ENCODE results near the gene TUBB2B.
A peak's percentile ranks its signal among the peaks of the same experiment; 100 is the strongest.

Gene TUBB2B

GRCh38 chr6:3266170-3266569, 38.7 kb upstream of the TUBB2B start:
- no peaks in the 10 kb centered on the region for H3K27me3 ChIP-seq (ENCODE audit: low read depth, low read length)
- peaks cover 26 to 46% of the 10 kb centered on the region in 2 donors for H3K36me3 ChIP-seq (ENCODE audit: control insufficient read depth in 1 of 2, insufficient read depth in 2 of 2, low read length in 2 of 2)
- H3K4me1 ChIP-seq (ENCODE audit: control insufficient read depth in 1 of 2, insufficient read depth in 2 of 2, low read length in 2 of 2): peaks cover 0 to 22% of the 10 kb centered on the region in 2 donors
- no peak overlapping the region for H3K27ac ChIP-seq (ENCODE audit: low read length)
- H3K4me3 ChIP-seq (ENCODE audit: low read depth in 1 of 2, low read length in 2 of 2): no peak overlapping the region
- H3K9me3 ChIP-seq (ENCODE audit: control insufficient read depth in 1 of 2, low read length in 2 of 2): no peaks in the 10 kb centered on the region

GRCh38 chr6:3265671-3266070, 38.2 kb upstream of the TUBB2B start:
- Histone ChIP-seq H3K4me1 (ENCODE audit: control insufficient read depth in 1 of 2, insufficient read depth in 2 of 2, low read length in 2 of 2) (peaks cover 0 to 27% of the 10 kb centered on the region in 2 donors), H3K9me3 (ENCODE audit: control insufficient read depth in 1 of 2, low read length in 2 of 2) (no peaks in the 10 kb centered on the region), H3K27ac (ENCODE audit: low read length) (no peak overlapping the region), H3K4me3 (ENCODE audit: low read depth in 1 of 2, low read length in 2 of 2) (no peak overlapping the region), H3K36me3 (ENCODE audit: control insufficient read depth in 1 of 2, insufficient read depth in 2 of 2, low read length in 2 of 2) (peaks cover 21 to 42% of the 10 kb centered on the region in 2 donors), H3K27me3 (ENCODE audit: low read depth, low read length) (no peaks in the 10 kb centered on the region)

GRCh38 chr6:3264356-3264755, 36.9 kb upstream of the TUBB2B start:
- H3K4me3 ChIP-seq (ENCODE audit: low read depth in 1 of 2, low read length in 2 of 2): no peak overlapping the region
- no peaks in the 10 kb centered on the region for H3K27me3 ChIP-seq (ENCODE audit: low read depth, low read length)
- H3K27ac ChIP-seq (ENCODE audit: low read length): no peak overlapping the region
- peaks cover 19 to 29% of the 10 kb centered on the region in 2 donors for H3K36me3 ChIP-seq (ENCODE audit: control insufficient read depth in 1 of 2, insufficient read depth in 2 of 2, low read length in 2 of 2)
- peaks cover 0 to 32% of the 10 kb centered on the region in 2 donors for H3K4me1 ChIP-seq (ENCODE audit: control insufficient read depth in 1 of 2, insufficient read depth in 2 of 2, low read length in 2 of 2)
- H3K9me3 ChIP-seq (ENCODE audit: control insufficient read depth in 1 of 2, low read length in 2 of 2): no peaks in the 10 kb centered on the region

GRCh38 chr6:3263096-3263495, 35.6 kb upstream of the TUBB2B start:
- Histone ChIP-seq H3K9me3 (ENCODE audit: control insufficient read depth in 1 of 2, low read length in 2 of 2) (no peaks in the 10 kb centered on the region), H3K4me3 (ENCODE audit: low read depth in 1 of 2, low read length in 2 of 2) (no peak overlapping the region), H3K36me3 (ENCODE audit: control insufficient read depth in 1 of 2, insufficient read depth in 2 of 2, low read length in 2 of 2) (peaks cover 15 to 17% of the 10 kb centered on the region in 2 donors), H3K4me1 (ENCODE audit: control insufficient read depth in 1 of 2, insufficient read depth in 2 of 2, low read length in 2 of 2) (peaks cover 0 to 32% of the 10 kb centered on the region in 2 donors), H3K27ac (ENCODE audit: low read length) (no peak overlapping the region), H3K27me3 (ENCODE audit: low read depth, low read length) (no peaks in the 10 kb centered on the region)

- peaks cover 0 to 32% of the 10 kb centered on the region in 2 donors for H3K4me1 ChIP-seq (ENCODE audit: control insufficient read depth in 1 of 2, insufficient read depth in 2 of 2, low read length in 2 of 2)
- H3K4me3 ChIP-seq (ENCODE audit: low read depth in 1 of 2, low read length in 2 of 2): no peak overlapping the region
- H3K27me3 ChIP-seq (ENCODE audit: low read depth, low read length): no peaks in the 10 kb centered on the region
- H3K27ac ChIP-seq (ENCODE audit: low read length): no peak overlapping the region
- H3K36me3 ChIP-seq (ENCODE audit: control insufficient read depth in 1 of 2, insufficient read depth in 2 of 2, low read length in 2 of 2): peaks cover 12 to 13% of the 10 kb centered on the region in 2 donors
- H3K9me3 ChIP-seq (ENCODE audit: control insufficient read depth in 1 of 2, low read length in 2 of 2): no peaks in the 10 kb centered on the region
These were observed 34.5 kb upstream of the TUBB2B start for GRCh38 chr6:3261921-3262320.

GRCh38 chr6:3261518-3261820, 34.0 kb upstream of the TUBB2B start:
- H3K27me3 ChIP-seq (ENCODE audit: low read depth, low read length): no peaks in the 10 kb centered on the region
- peaks cover 0 to 32% of the 10 kb centered on the region in 2 donors for H3K4me1 ChIP-seq (ENCODE audit: control insufficient read depth in 1 of 2, insufficient read depth in 2 of 2, low read length in 2 of 2)
- no peaks in the 10 kb centered on the region for H3K9me3 ChIP-seq (ENCODE audit: control insufficient read depth in 1 of 2, low read length in 2 of 2)
- peaks cover 12 to 13% of the 10 kb centered on the region in 2 donors for H3K36me3 ChIP-seq (ENCODE audit: control insufficient read depth in 1 of 2, insufficient read depth in 2 of 2, low read length in 2 of 2)
- no peak overlapping the region for H3K27ac ChIP-seq (ENCODE audit: low read length)
- no peak overlapping the region for H3K4me3 ChIP-seq (ENCODE audit: low read depth in 1 of 2, low read length in 2 of 2)

- Histone ChIP-seq H3K36me3 (ENCODE audit: control insufficient read depth in 1 of 2, insufficient read depth in 2 of 2, low read length in 2 of 2) (peaks cover 12 to 13% of the 10 kb centered on the region in 2 donors), H3K4me3 (ENCODE audit: low read depth in 1 of 2, low read length in 2 of 2) (no peak overlapping the region), H3K4me1 (ENCODE audit: control insufficient read depth in 1 of 2, insufficient read depth in 2 of 2, low read length in 2 of 2) (peaks cover 0 to 29% of the 10 kb centered on the region in 2 donors), H3K27me3 (ENCODE audit: low read depth, low read length) (no peaks in the 10 kb centered on the region), H3K9me3 (ENCODE audit: control insufficient read depth in 1 of 2, low read length in 2 of 2) (no peaks in the 10 kb centered on the region), H3K27ac (ENCODE audit: low read length) (no peak overlapping the region)
These were observed 33.5 kb upstream of the TUBB2B start for GRCh38 chr6:3260772-3261517.

- Histone ChIP-seq H3K9me3 (ENCODE audit: control insufficient read depth in 1 of 2, low read length in 2 of 2) (no peaks in the 10 kb centered on the region), H3K27me3 (ENCODE audit: low read depth, low read length) (no peaks in the 10 kb centered on the region), H3K36me3 (ENCODE audit: control insufficient read depth in 1 of 2, insufficient read depth in 2 of 2, low read length in 2 of 2) (peaks cover 12 to 13% of the 10 kb centered on the region in 2 donors), H3K27ac (ENCODE audit: low read length) (no peak overlapping the region), H3K4me1 (ENCODE audit: control insufficient read depth in 1 of 2, insufficient read depth in 2 of 2, low read length in 2 of 2) (peaks cover 0 to 22% of the 10 kb centered on the region in 2 donors), H3K4me3 (ENCODE audit: low read depth in 1 of 2, low read length in 2 of 2) (no peak overlapping the region)
These were observed 32.8 kb upstream of the TUBB2B start for GRCh38 chr6:3260296-3260695.

- Histone ChIP-seq H3K36me3 (ENCODE audit: control insufficient read depth in 1 of 2, insufficient read depth in 2 of 2, low read length in 2 of 2) (peaks cover 7 to 9% of the 10 kb centered on the region in 2 donors), H3K9me3 (ENCODE audit: control insufficient read depth in 1 of 2, low read length in 2 of 2) (no peaks in the 10 kb centered on the region), H3K4me1 (ENCODE audit: control insufficient read depth in 1 of 2, insufficient read depth in 2 of 2, low read length in 2 of 2) (peaks cover 0 to 19% of the 10 kb centered on the region in 2 donors)
These were observed 32.1 kb upstream of the TUBB2B start for GRCh38 chr6:3259491-3259958.

GRCh38 chr6:3258720-3259490, 31.5 kb upstream of the TUBB2B start, which contains the start of gene PSMG4:
TSS of gene PSMG4 (plus strand) at chr6:3258947. CDS start at chr6:3259023, 76 bp downstream.
- Histone ChIP-seq H3K4me1 (ENCODE audit: control insufficient read depth in 1 of 2, insufficient read depth in 2 of 2, low read length in 2 of 2) (peaks cover 0 to 19% of the 10 kb centered on the region in 2 donors), H3K9me3 (ENCODE audit: control insufficient read depth in 1 of 2, low read length in 2 of 2) (no peaks in the 10 kb centered on the region), H3K27me3 (ENCODE audit: low read depth, low read length) (no peaks in the 10 kb centered on the region), H3K36me3 (ENCODE audit: control insufficient read depth in 1 of 2, insufficient read depth in 2 of 2, low read length in 2 of 2) (peaks cover 3 to 5% of the 10 kb centered on the region in 2 donors), H3K27ac (ENCODE audit: low read length) (no peak within 1 kb of the TSS), H3K4me3 (ENCODE audit: low read depth in 1 of 2, low read length in 2 of 2) (peak within 1 kb of the TSS; percentile 84 to 89)

More at GRCh38 chr6:3259491-3259958, 32.1 kb upstream of the TUBB2B start:
- Histone ChIP-seq H3K4me3 (ENCODE audit: low read depth in 1 of 2, low read length in 2 of 2) (peak overlapping the region; percentile 84 to 89), H3K27me3 (ENCODE audit: low read depth, low read length) (no peaks in the 10 kb centered on the region), H3K27ac (ENCODE audit: low read length) (no peak overlapping the region)

- Histone ChIP-seq H3K4me3 (ENCODE audit: low read depth in 1 of 2, low read length in 2 of 2) (peak overlapping the region; percentile 84 to 89), H3K27ac (ENCODE audit: low read length) (no peak overlapping the region), H3K9me3 (ENCODE audit: control insufficient read depth in 1 of 2, low read length in 2 of 2) (no peaks in the 10 kb centered on the region), H3K4me1 (ENCODE audit: control insufficient read depth in 1 of 2, insufficient read depth in 2 of 2, low read length in 2 of 2) (peaks cover 0 to 19% of the 10 kb centered on the region in 2 donors), H3K36me3 (ENCODE audit: control insufficient read depth in 1 of 2, insufficient read depth in 2 of 2, low read length in 2 of 2) (no peaks in the 10 kb centered on the region), H3K27me3 (ENCODE audit: low read depth, low read length) (no peaks in the 10 kb centered on the region)
These were observed 30.7 kb upstream of the TUBB2B start for GRCh38 chr6:3258201-3258600.

All from muscle layer of duodenum (tissue), 2 donors.